HFF-Myc (cell line): ENCODE measurements around the gene S100A14.

Source experiments
- DNase-seq: peaks from one replicate; pipeline ENCODE4 v3.0.0-alpha.2; 2011; ENCODE audit warnings: low read depth; ENCODE audit errors: extremely low read depth
- H3K4me3 ChIP-seq: replicated peaks from 2 replicates; pipeline ENCODE4 v1.5.1; 2011; ENCODE audit warnings: low read depth, mild to moderate bottlenecking, control low read depth, low read length
- TF ChIP-seq, protein P1 (sequence below): IDR thresholded peaks from 2 replicates; pipeline ENCODE4 v1.5.1; 2012; ENCODE audit warnings: mild to moderate bottlenecking, low read depth, low read length, control low read depth; ENCODE audit errors: missing control alignments

Gene S100A14

DNA sequence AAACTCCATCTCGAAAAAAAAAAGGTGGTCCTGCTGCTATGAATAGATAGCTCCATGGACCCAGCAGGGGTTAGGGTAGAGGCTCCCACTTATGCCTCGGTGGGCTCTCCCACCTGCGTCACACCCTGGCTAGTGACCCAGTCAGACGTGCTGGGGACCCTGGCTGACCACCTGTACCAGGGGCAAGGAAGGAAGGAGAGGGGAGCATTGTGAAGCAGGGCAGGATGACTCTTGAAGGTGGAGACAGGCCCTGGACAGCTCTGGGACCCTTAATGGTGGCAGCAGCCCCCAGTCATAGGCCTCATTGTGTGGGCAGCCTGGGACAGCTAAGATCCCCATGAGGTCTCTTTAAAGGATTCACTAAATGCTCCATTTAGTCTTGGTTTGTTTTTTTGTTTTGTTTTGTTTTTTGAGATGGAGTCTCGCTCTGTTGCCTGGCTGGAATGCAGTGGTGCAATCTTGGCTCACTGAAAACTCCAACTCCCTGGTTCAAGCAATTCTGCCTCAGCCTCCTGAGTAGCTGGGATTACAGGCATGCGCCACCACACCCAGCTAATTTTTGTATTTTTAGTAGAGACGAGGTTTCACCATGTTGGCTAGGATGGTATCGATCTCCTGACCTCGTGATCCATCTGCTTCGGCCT is 32.0 kb upstream of the S100A14 start:
- no peak for DNase-seq
- no peak overlapping the region for H3K4me3 ChIP-seq
- TF ChIP-seq, protein P1, sequence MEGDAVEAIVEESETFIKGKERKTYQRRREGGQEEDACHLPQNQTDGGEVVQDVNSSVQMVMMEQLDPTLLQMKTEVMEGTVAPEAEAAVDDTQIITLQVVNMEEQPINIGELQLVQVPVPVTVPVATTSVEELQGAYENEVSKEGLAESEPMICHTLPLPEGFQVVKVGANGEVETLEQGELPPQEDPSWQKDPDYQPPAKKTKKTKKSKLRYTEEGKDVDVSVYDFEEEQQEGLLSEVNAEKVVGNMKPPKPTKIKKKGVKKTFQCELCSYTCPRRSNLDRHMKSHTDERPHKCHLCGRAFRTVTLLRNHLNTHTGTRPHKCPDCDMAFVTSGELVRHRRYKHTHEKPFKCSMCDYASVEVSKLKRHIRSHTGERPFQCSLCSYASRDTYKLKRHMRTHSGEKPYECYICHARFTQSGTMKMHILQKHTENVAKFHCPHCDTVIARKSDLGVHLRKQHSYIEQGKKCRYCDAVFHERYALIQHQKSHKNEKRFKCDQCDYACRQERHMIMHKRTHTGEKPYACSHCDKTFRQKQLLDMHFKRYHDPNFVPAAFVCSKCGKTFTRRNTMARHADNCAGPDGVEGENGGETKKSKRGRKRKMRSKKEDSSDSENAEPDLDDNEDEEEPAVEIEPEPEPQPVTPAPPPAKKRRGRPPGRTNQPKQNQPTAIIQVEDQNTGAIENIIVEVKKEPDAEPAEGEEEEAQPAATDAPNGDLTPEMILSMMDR = no peak

DNA sequence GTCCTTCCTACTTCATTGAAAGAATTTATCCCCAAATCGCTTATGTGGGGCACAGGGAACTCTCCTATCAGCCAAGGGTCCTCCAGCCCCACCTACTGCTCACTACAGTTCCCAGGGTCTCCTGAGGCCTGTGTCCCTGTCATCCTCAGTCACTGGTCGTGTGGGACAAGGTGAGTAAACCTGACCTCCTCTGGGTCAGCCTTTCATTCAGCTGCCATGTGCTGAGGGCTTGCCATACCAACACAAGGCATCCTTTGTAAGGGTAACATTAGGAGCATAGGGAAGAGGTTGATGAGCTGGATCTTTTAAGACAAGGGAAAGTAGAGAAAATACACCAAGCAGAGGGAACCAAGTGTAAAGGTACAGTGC is 31.2 kb upstream of the S100A14 start:
- TF ChIP-seq, protein P1 = no peak
- H3K4me3 ChIP-seq = no peak overlapping the region
- no peak for DNase-seq

DNA sequence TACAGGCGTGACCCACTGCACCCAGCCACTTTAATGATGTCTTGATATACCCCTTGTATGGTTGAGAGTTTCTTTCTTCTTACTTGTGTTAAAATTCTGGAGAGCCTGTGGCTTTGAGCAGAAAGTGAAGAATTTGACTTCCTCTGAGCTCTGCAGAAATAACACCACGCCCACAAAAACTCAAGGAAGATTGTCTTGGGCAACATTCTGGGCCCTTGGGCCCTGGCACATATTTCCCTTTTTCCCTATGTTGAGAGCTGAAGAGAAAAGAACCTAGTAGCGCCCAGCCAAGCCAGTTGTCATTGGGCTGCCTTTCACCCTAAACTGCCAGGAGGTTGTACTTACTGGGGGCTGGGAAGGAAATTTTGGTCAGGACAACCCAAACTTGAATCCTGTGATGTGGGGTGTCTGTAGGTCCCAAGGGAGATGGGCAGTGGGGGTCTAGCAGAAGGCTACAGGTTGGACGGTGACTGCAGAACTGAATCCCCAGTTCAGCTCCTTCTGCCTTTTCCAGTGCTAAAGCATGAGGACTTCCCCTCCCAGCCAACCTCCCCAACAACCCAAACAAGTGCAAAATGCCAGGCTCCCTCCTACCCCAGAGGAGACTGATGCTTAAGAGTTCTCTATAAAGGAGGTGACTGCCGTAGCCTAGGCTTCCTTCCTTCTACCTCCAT is 30.7 kb upstream of the S100A14 start:
- DNase-seq = no peak
- TF ChIP-seq, protein P1 = no peak
- H3K4me3 ChIP-seq = no peak overlapping the region

DNA sequence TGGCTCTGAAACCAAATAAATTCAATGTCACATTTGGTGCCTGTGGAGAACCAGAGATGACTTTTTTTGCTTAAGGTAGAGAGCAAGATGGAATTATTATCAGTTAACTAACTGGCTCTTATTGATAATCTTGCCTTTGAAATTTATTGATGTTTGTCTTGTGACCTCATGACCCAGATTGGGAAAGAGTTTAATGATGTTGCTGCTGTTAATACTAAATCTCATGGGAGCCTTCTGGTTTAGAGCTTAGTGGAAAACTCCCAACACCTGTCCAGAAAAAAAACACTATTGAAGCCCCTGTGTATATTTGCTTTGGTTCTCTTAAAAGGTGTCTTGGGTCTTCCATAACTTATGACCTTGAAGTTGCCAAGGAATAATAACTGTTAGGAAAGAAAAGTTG is 27.7 kb upstream of the S100A14 start:
- no peak for DNase-seq
- TF ChIP-seq, protein P1 = no peak
- H3K4me3 ChIP-seq = no peak overlapping the region

DNA sequence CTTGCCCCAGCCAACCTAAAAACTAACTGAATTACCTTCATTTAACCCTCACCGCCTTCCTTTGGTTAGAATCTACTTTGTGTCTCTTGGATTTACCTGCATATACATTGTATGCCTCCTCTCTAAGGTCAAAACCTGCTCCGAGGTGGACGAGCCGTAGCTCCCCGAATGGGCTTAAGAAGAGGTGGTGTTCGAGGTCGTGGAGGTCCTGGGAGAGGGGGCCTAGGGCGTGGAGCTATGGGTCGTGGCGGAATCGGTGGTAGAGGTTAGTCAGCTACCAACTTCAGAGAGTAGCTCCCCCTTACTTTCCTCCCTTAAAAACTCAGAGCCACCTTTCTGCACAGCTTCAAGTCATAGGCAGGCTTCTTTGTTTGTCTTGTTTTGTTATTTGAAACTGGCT is 27.0 kb upstream of the S100A14 start:
- H3K4me3 ChIP-seq = no peak overlapping the region
- TF ChIP-seq, protein P1 = no peak
- DNase-seq = no peak

DNA sequence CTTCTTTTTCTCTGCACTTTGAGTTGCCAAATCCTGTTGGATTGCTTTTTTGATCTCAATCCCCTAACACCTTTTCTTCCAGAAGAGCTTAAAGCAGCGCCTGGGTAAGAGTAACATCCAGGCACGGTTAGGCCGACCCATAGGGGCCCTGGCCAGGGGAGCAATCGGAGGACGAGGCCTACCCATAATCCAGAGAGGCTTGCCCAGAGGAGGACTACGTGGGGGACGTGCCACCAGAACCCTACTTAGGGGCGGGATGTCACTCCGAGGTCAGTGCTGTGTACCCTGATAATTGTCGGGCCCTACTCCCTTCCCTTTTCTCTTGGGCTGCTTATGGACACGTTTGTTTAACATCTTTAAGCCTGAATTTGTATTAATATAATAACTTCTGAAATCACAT is 26.0 kb upstream of the S100A14 start:
- no peak for DNase-seq
- TF ChIP-seq, protein P1 = no peak
- no peak overlapping the region for H3K4me3 ChIP-seq
